ENCODE data around the gene HDAC11.

GRCh38 chr3:13532631-13533030 lies 52.5 kb downstream of the HDAC11 start:
- TF ChIP-seq CTCF (IDR thresholded peaks at IDR 0.05 in 4 of 5, conservative IDR thresholded peaks at IDR 0.05 in 1 of 5), result no peak
- no peak for TF ChIP-seq POLR2A (IDR thresholded peaks at IDR 0.05)

Data from gastrocnemius medialis (tissue), 4 donors.